GM06990 (cell line): Measurements from ENCODE around the gene ARID5A.

Experiments used
- DNase-seq: peaks from one replicate; pipeline ENCODE4 v3.0.0-alpha.2; 2011; ENCODE audit not compliant: insufficient read length; ENCODE audit errors: extremely low read depth
- H3K27me3 ChIP-seq: replicated peaks from 2 replicates; pipeline ENCODE4 v1.6.0; 2011; ENCODE audit warnings: low read length; ENCODE audit not compliant: control insufficient read depth, insufficient read depth
- H3K36me3 ChIP-seq: 2 replicates; pipeline ENCODE4 v1.5.1; 2011; ENCODE audit warnings: low read length; ENCODE audit not compliant: control insufficient read depth, insufficient read depth
- H3K4me3 ChIP-seq: replicated peaks from 2 replicates; pipeline ENCODE4 v1.5.1; 2011; ENCODE audit warnings: low read depth, mild to moderate bottlenecking, control low read depth, low read length
- CTCF ChIP-seq: IDR thresholded peaks from 2 replicates; pipeline ENCODE4 v1.5.1; 2011; ENCODE audit warnings: low read length, control low read depth, mild to moderate bottlenecking, inconsistent platforms; ENCODE audit not compliant: insufficient read depth, poor library complexity, severe bottlenecking

Gene ARID5A

GRCh38 chr2:96546797-96547196 lies 10.2 kb downstream of the ARID5A start:
- Histone ChIP-seq H3K4me3 (no peak overlapping the region), H3K36me3 (peaks cover 70% of the 10 kb centered on the region), H3K27me3 (no peaks in the 10 kb centered on the region)
- TF ChIP-seq CTCF = no peak
- DNase-seq = no peak

DNA sequence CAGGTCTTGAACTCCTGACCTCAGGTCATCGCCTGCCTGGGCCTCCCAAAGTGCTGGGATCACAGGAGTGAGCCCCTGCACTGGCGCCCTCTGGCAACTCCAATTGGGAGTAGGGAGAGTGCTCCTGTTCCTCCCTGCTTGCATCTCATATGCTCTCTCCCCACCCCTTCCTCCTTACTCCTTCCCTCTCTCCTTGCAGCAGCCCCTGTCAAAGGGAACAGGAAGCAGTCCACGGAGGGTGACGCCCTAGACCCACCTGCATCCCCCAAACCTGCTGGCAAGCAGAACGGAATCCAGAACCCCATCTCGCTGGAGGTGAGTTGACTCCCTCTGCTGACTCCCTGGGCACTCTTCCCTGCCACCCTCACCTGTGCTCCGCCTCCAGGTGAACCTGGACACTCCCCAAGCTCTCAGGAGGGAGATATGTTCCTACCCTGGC lies 10.7 kb downstream of the ARID5A start:
- no peak for TF ChIP-seq CTCF
- no peak for DNase-seq
- H3K27me3 ChIP-seq = no peaks in the 10 kb centered on the region
- H3K36me3 ChIP-seq = peaks cover 69% of the 10 kb centered on the region
- no peak overlapping the region for H3K4me3 ChIP-seq

DNA sequence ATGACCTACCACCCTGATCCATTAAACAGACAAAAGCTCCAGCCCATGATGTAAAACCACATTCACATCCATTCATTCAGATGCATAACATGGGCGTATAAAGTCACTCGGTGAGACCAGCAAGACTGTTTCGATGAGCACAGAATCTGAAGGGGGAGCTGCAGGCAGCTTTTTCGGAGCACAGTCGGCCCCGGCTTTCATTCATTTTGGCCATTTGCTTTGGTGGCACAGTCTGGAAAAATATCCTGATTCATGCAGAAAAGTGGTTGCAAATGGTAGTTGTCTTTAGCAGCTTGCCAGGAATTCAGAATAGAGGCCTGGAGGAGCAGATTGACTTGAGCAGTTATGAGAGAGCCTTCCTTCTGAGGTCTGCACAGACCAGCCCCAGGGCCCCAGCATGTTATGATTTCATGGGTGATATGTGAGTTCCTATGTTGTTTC lies 11.2 kb downstream of the ARID5A start:
- TF ChIP-seq CTCF = no peak
- Histone ChIP-seq H3K36me3 (peaks cover 70% of the 10 kb centered on the region), H3K27me3 (no peaks in the 10 kb centered on the region), H3K4me3 (no peak overlapping the region)
- DNase-seq = no peak

DNA sequence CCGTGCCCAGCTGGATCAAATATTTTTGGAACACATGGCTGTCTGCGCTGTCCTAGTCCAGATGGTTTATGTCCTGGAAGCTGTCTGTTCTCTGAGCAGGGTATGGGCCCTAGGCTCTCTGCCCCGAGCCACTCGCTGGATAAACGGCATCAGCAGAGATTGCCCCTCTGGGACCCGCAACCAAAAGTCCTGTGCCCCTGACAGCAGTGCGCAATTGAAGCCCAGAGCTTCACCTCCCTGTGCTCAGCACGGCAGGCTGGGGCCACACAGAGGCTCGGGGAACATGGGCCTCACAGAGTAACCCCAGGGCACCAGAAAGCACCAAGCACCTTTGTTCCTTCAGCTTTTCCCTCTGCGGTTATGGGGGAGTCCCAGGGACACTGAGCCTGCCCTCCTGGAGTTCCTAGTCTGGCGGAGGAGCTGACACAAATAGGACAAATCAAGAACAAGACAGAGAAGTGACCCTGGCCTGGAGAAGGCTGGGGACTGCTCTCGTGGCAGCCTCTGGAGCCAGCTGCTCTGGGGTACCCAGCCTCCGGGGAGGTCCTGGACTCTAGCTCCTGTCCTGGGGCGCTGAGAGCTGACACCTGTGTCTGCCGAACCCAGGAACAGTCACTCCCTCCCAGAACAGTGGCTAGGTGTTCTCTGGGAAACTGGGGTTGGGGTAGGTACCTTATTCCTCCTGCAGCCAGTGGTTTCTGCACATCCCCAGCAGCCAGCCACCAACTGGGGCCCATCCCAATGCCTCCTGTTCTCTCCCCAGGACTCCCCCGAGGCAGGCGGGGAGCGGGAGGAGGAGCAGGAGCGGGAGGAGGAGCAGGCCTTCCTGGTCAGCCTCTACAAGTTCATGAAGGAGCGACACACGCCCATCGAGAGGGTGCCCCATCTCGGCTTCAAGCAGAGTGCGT lies 12.3 kb downstream of the ARID5A start:
- TF ChIP-seq CTCF = no peak
- Histone ChIP-seq H3K27me3 (no peaks in the 10 kb centered on the region), H3K4me3 (no peak overlapping the region), H3K36me3 (peaks cover 62% of the 10 kb centered on the region)
- no peak for DNase-seq

- peaks cover 61% of the 10 kb centered on the region for H3K36me3 ChIP-seq
- H3K4me3 ChIP-seq = no peak overlapping the region
- TF ChIP-seq CTCF = no peak
- no peaks in the 10 kb centered on the region for H3K27me3 ChIP-seq
- no peak for DNase-seq
Observed at GRCh38 chr2:96549466-96549785, 12.9 kb downstream of the ARID5A start.
